Naive thymus-derived CD4-positive, alpha-beta T cell (primary cell): ENCODE measurements around the gene TNC. TPM values are rescaled to one million over a fixed set of nuclear protein-coding genes. Genes with fewer than 3 reads are reported as not detected.

Experiments
- ATAC-seq: fragments of 150-1000 bp; cut with Tn5 transposase; 2 replicates; pipeline ENCODE4 v1.10.0; 2021; ENCODE audit warnings: mild to moderate bottlenecking, moderate library complexity
- CTCF ChIA-PET: fragments of 350-600 bp; sonication (Branson Sonifier 250); formaldehyde crosslinking; loops from one replicate; lab custom pipeline; 2021; ENCODE audit warnings: antibody characterized with exemption; lab: Charles Lee
- POLR2A ChIA-PET: fragments of 350-600 bp; sonication (Branson Sonifier 250); formaldehyde crosslinking; loops from one replicate; lab custom pipeline; 2021; ENCODE audit warnings: antibody characterized with exemption, inconsistent platforms; lab: Charles Lee
- DNase-seq, 9 donors: peaks; one replicate each; pipeline versions ENCODE4 v3.0.0 to v3.0.0-alpha.2; 2020 to 2022; ENCODE audit warnings: mixed read lengths in 1 of 9
- H3K27ac ChIP-seq: one replicate; pipeline ENCODE4 v1.7.0; 2013; ENCODE audit warnings: mild to moderate bottlenecking, low read depth, low read length, moderate library complexity
- H3K27me3 ChIP-seq, 2 donors: one replicate each; pipeline ENCODE4 v1.7.0; 2013; ENCODE audit warnings: low read length in 2 of 2, mild to moderate bottlenecking in 2 of 2, moderate library complexity in 2 of 2; ENCODE audit not compliant: control insufficient read depth in 2 of 2, insufficient read depth in 2 of 2
- H3K36me3 ChIP-seq, 3 experiments: 1 replicate in 2 of 3; 2 replicates in 1 of 3; pipeline ENCODE4 v1.7.0; 2013; ENCODE audit warnings: low read length in 3 of 3, mild to moderate bottlenecking in 3 of 3, moderate library complexity in 1 of 3; ENCODE audit not compliant: insufficient read depth in 3 of 3, control insufficient read depth in 2 of 3
- H3K4me1 ChIP-seq, 2 donors: one replicate each; pipeline ENCODE4 v1.7.0; 2013; ENCODE audit warnings: low read length in 2 of 2, mild to moderate bottlenecking in 2 of 2, moderate library complexity in 1 of 2; ENCODE audit not compliant: control insufficient read depth in 2 of 2, insufficient read depth in 2 of 2
- H3K4me3 ChIP-seq: 2 replicates; pipeline ENCODE4 v1.7.0; 2013; ENCODE audit warnings: mild to moderate bottlenecking, low read length
- H3K9me3 ChIP-seq, 3 experiments: 1 replicate in 2 of 3; 2 replicates in 1 of 3; pipeline ENCODE4 v1.7.0; 2013; ENCODE audit warnings: low read length in 3 of 3; ENCODE audit not compliant: control insufficient read depth in 2 of 3
- H3K27ac Mint-ChIP-seq, 9 donors: one replicate each; pipeline ENCODE4 v1.8.0; 2020 to 2022; ENCODE audit warnings: mixed read lengths in 9 of 9, mild to moderate bottlenecking in 8 of 9, moderate library complexity in 5 of 9, inconsistent platforms in 2 of 9
- H3K27me3 Mint-ChIP-seq, 5 donors: one replicate each; pipeline ENCODE4 v1.8.0; 2021 to 2022; ENCODE audit warnings: mixed read lengths in 5 of 5, mild to moderate bottlenecking in 1 of 5
- H3K36me3 Mint-ChIP-seq, 5 donors: one replicate each; pipeline ENCODE4 v1.8.0; 2020 to 2022; ENCODE audit warnings: mixed read lengths in 5 of 5, mild to moderate bottlenecking in 3 of 5, inconsistent platforms in 1 of 5
- H3K4me1 Mint-ChIP-seq, 7 donors: one replicate each; pipeline ENCODE4 v1.8.0; 2020 to 2022; ENCODE audit warnings: mixed read lengths in 7 of 7, mild to moderate bottlenecking in 3 of 7, inconsistent platforms in 1 of 7
- H3K4me3 Mint-ChIP-seq, 10 donors: one replicate each; pipeline ENCODE4 v1.8.0; 2020 to 2022; ENCODE audit warnings: mild to moderate bottlenecking in 10 of 10, mixed read lengths in 10 of 10, moderate library complexity in 6 of 10, inconsistent platforms in 2 of 10
- H3K9me3 Mint-ChIP-seq, 11 donors: one replicate each; pipeline ENCODE4 v1.8.0; 2020 to 2022; ENCODE audit warnings: mixed read lengths in 11 of 11, mild to moderate bottlenecking in 4 of 11, inconsistent platforms in 1 of 11, moderate library complexity in 1 of 11
- intact Hi-C, 2 donors: fragments of 100-400 bp; cut with micrococcal nuclease; formaldehyde crosslinking; loops; one replicate each; pipeline ENCODE4 v1.15.1; 2023
- polyA plus RNA-seq, 2 donors: library from polyadenylated mRNA; unstranded; fragments of 300-500 nt; fragmentation: Illumina TruSeq; gene quantifications; one replicate each; pipeline ENCODE4 v1.2.3, GENCODE V29; 2021
- total RNA-seq, 6 experiments: library from RNA in 5 of 6; stranded (reverse) in 5 of 6; gene quantifications; 1 replicate in 5 of 6; 2 replicates in 1 of 6; pipeline ENCODE4 v1.2.3 and lab custom pipeline; 2021 to 2026

TNC gene
- total and polyA plus RNA-seq, 7 experiments from 2014 or later: 0.22 TPM; not detected in 6

GRCh38 chr9:115030006-115030405 is 88.0 kb downstream of the TNC start:
- H3K4me3 ChIP-seq: no peak overlapping the region
- intact Hi-C loops: loop anchor here in 1 of 2 donors (10.0 kb wide), 1 partner anchor 175 kb away; no protein-coding TSS in a partner anchor
- no peaks in the 10 kb centered on the region for H3K27me3 ChIP-seq
- no peaks in the 10 kb centered on the region for H3K4me1 ChIP-seq
- H3K4me3 Mint-ChIP-seq: no peak overlapping the region
- H3K4me1 Mint-ChIP-seq: peaks cover 0 to 6% (median 0%) of the 10 kb centered on the region in 7 donors
- ATAC-seq: no peak
- CTCF ChIA-PET: no interaction called here
- H3K36me3 ChIP-seq: no peaks in the 10 kb centered on the region
- H3K27ac ChIP-seq: no peak overlapping the region
- H3K27me3 Mint-ChIP-seq: peaks cover 0 to 20% (median 4%) of the 10 kb centered on the region in 5 donors
- POLR2A ChIA-PET: no interaction called here
- H3K36me3 Mint-ChIP-seq: peaks cover 0 to 2% (median 0%) of the 10 kb centered on the region in 5 donors
- no peaks in the 10 kb centered on the region for H3K9me3 Mint-ChIP-seq
- DNase-seq: no peak
- H3K9me3 ChIP-seq: no peaks in the 10 kb centered on the region
- no peak overlapping the region for H3K27ac Mint-ChIP-seq

GRCh38 chr9:115025721-115026120 is 92.2 kb downstream of the TNC start:
- no peaks in the 10 kb centered on the region for H3K27me3 ChIP-seq
- ChIA-PET CTCF (interaction anchor here (0.7 kb wide), 1 partner anchor 19 kb away, joined by 3 read pairs; no protein-coding TSS in a partner anchor), POLR2A (no interaction called here)
- intact Hi-C loops: no loop called here
- no peaks in the 10 kb centered on the region for H3K4me1 ChIP-seq
- ATAC-seq: no peak
- DNase-seq: no peak
- H3K27ac ChIP-seq: no peak overlapping the region
- H3K4me3 Mint-ChIP-seq: no peak overlapping the region
- H3K9me3 ChIP-seq: no peaks in the 10 kb centered on the region
- H3K4me3 ChIP-seq: no peak overlapping the region
- H3K27me3 Mint-ChIP-seq: peaks cover 0 to 31% (median 4%) of the 10 kb centered on the region in 5 donors
- H3K27ac Mint-ChIP-seq: no peak overlapping the region
- no peaks in the 10 kb centered on the region for H3K9me3 Mint-ChIP-seq
- H3K4me1 Mint-ChIP-seq: peaks cover 0 to 15% (median 0%) of the 10 kb centered on the region in 7 donors
- H3K36me3 Mint-ChIP-seq: peaks cover 0 to 2% (median 0%) of the 10 kb centered on the region in 5 donors
- H3K36me3 ChIP-seq: no peaks in the 10 kb centered on the region

- H3K4me1 ChIP-seq: no peaks in the 10 kb centered on the region
- intact Hi-C loops: no loop called here
- no peak overlapping the region for H3K27ac ChIP-seq
- CTCF ChIA-PET: no interaction called here
- H3K4me3 ChIP-seq: no peak overlapping the region
- no peak overlapping the region for H3K4me3 Mint-ChIP-seq
- H3K4me1 Mint-ChIP-seq: peaks cover 0 to 15% (median 0%) of the 10 kb centered on the region in 7 donors
- H3K27me3 Mint-ChIP-seq: peaks cover 0 to 31% (median 4%) of the 10 kb centered on the region in 5 donors
- no peaks in the 10 kb centered on the region for H3K9me3 ChIP-seq
- no peak for DNase-seq
- ATAC-seq: no peak
- POLR2A ChIA-PET: no interaction called here
- H3K27ac Mint-ChIP-seq: no peak overlapping the region
- peaks cover 0 to 3% (median 0%) of the 10 kb centered on the region in 5 donors for H3K36me3 Mint-ChIP-seq
- no peaks in the 10 kb centered on the region for H3K27me3 ChIP-seq
- no peaks in the 10 kb centered on the region for H3K36me3 ChIP-seq
- H3K9me3 Mint-ChIP-seq: no peaks in the 10 kb centered on the region
These were observed 92.9 kb downstream of the TNC start for GRCh38 chr9:115024925-115025535.

DNA sequence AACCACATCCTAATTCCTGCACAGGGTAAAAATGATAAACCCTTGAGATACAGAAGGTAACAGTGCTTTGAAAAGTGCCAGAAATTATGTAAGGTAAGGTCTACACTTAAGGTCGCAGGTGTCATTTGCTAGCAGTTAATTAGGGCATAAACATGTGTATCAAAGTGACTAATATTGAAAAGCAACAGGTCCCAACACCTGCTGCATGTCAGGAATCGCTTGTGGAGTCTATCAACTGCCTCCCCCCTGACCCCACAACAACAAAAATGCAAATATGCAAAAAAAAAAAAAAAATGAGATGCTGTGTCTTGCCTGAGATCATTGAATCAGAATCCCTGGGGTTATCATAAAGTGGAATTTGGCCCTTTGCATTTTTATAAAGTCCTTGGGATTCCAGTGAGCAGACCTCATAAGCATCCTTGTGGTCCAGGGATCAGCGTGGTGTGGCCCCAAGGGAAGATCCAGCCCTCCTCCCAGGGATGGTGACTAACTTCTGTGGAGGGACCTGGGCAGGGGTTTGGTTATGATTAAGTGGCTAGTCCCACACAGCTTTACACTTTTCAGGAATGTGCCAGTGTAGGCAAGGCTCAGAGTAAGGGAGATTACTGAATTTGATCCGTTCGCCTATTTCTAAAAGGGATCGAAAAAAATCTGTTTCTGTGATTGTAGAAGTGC is 95.1 kb downstream of the TNC start:
- Histone ChIP-seq H3K27me3 (no peaks in the 10 kb centered on the region), H3K9me3 (no peaks in the 10 kb centered on the region), H3K4me3 (no peak overlapping the region), H3K27ac (no peak overlapping the region), H3K36me3 (no peaks in the 10 kb centered on the region), H3K4me1 (no peaks in the 10 kb centered on the region)
- ChIA-PET POLR2A (no interaction called here), CTCF (no interaction called here)
- Mint-ChIP-seq H3K27me3 (peaks cover 0 to 23% (median 4%) of the 10 kb centered on the region in 5 donors), H3K9me3 (no peaks in the 10 kb centered on the region), H3K4me1 (peaks cover 0 to 12% (median 0%) of the 10 kb centered on the region in 7 donors), H3K36me3 (peaks cover 0 to 5% (median 0%) of the 10 kb centered on the region in 5 donors), H3K27ac (peak overlapping the region in 2 of 9 donors; percentile 1 to 51), H3K4me3 (no peak overlapping the region)
- intact Hi-C loops: no loop called here
- ATAC-seq (no peak), DNase-seq (no peak)

DNA sequence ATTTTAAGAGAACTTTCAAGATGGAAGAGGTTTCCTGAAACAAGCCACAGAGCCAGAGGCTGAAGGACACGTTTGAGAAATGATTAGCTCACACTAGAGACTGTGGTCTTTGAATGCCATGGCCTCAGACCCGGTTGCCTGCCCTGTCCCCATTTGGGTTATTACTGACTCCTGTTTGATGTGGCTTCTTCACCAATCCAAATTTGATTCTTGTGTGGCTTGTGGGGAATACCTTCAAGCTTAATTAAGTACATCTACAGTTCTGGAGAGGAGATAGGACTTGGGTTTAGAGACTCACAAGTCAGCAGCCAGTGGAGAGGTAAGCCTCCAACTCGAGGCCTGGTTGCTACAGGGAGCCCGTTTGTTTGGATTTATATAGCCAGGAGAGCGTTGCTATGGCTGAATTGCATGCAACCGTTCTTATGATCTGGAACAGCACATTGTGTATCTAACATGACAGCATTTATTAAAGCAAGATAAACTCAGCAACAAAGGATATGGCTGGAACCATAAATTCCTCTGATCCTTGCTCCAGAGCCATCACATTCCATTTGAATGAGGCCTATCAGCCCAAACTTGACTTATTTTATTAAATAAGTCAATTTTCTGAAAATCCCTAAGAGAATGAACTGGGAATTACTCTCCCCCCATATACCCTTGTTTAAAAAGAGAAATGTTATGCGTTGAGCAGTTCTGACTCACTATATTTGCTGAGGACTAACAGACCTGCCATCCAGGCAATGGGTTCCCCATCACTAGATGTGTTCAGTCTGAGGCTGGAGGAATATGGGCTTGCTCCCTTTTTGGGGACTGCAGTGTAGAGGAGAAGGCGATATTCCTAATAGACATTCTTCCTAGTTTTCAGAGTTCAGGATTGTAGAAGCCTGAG is 99.2 kb downstream of the TNC start:
- ChIA-PET CTCF (interaction anchor here (1.0 kb wide), 1 partner anchor 338 kb away, joined by 3 read pairs; no protein-coding TSS in a partner anchor), POLR2A (interaction anchor here (0.5 kb wide), 1 partner anchor 47 kb away, joined by 3 read pairs; no protein-coding TSS in a partner anchor)
- peaks cover 0 to 3% (median 0%) of the 10 kb centered on the region in 5 donors for H3K36me3 Mint-ChIP-seq
- no peak overlapping the region for H3K4me3 Mint-ChIP-seq
- Histone ChIP-seq H3K4me3 (no peak overlapping the region), H3K27ac (no peak overlapping the region), H3K27me3 (no peaks in the 10 kb centered on the region), H3K9me3 (no peaks in the 10 kb centered on the region), H3K36me3 (no peaks in the 10 kb centered on the region), H3K4me1 (peaks cover 0 to under 1% of the 10 kb centered on the region in 2 donors)
- peaks cover 0 to 26% (median 6%) of the 10 kb centered on the region in 7 donors for H3K4me1 Mint-ChIP-seq
- peaks cover 4 to 19% (median 7%) of the 10 kb centered on the region in 5 donors for H3K27me3 Mint-ChIP-seq
- no peak for DNase-seq
- intact Hi-C loops: loop anchor here in 1 of 2 donors (10.0 kb wide), 2 partner anchors 506 to 1646 kb away; no protein-coding TSS in a partner anchor
- H3K9me3 Mint-ChIP-seq: no peaks in the 10 kb centered on the region
- no peak for ATAC-seq
- H3K27ac Mint-ChIP-seq: no peak overlapping the region

- Histone ChIP-seq H3K9me3 (no peaks in the 10 kb centered on the region), H3K4me1 (peaks cover 0 to 4% of the 10 kb centered on the region in 2 donors), H3K36me3 (no peaks in the 10 kb centered on the region), H3K4me3 (no peak overlapping the region), H3K27me3 (no peaks in the 10 kb centered on the region), H3K27ac (no peak overlapping the region)
- H3K4me1 Mint-ChIP-seq: peaks cover 5 to 39% (median 12%) of the 10 kb centered on the region in 7 donors
- peaks cover 4 to 14% (median 6%) of the 10 kb centered on the region in 5 donors for H3K27me3 Mint-ChIP-seq
- peak overlapping the region in 1 of 9 donors; percentile 21 for H3K27ac Mint-ChIP-seq
- ATAC-seq (peak; percentile 19), DNase-seq (no peak)
- peaks cover 0 to 12% (median 0%) of the 10 kb centered on the region in 5 donors for H3K36me3 Mint-ChIP-seq
- ChIA-PET CTCF (interaction anchor here (0.6 to 7.2 kb wide), 5 partner anchors 107 to 530 kb away, joined by 3 to 49 read pairs (median 6); no protein-coding TSS in a partner anchor), POLR2A (no interaction called here)
- H3K4me3 Mint-ChIP-seq: no peak overlapping the region
- H3K9me3 Mint-ChIP-seq: no peaks in the 10 kb centered on the region
- intact Hi-C loops: loop anchor here in 1 of 2 donors (10.0 kb wide), 2 partner anchors 508 to 1648 kb away; no protein-coding TSS in a partner anchor
These were observed 101.6 kb downstream of the TNC start for GRCh38 chr9:115016344-115016743.
